Retinal pigment epithelial cell (primary cell): ENCODE measurements around the gene FABP1.

Experiments
- DNase-seq: peaks from one replicate; pipeline ENCODE4 v3.0.0-alpha.2; 2010; ENCODE audit warnings: low read depth
- H3K4me3 ChIP-seq: 2 replicates; pipeline ENCODE4 v1.5.1; 2011; ENCODE audit warnings: mild to moderate bottlenecking, low read length, control low read depth, moderate library complexity
- TF ChIP-seq, protein P1 (sequence below): conservative IDR thresholded peaks from 2 replicates; pipeline ENCODE4 v1.5.1; 2011; ENCODE audit warnings: low read depth, low read length, control low read depth, inconsistent platforms

The FABP1 gene

DNA sequence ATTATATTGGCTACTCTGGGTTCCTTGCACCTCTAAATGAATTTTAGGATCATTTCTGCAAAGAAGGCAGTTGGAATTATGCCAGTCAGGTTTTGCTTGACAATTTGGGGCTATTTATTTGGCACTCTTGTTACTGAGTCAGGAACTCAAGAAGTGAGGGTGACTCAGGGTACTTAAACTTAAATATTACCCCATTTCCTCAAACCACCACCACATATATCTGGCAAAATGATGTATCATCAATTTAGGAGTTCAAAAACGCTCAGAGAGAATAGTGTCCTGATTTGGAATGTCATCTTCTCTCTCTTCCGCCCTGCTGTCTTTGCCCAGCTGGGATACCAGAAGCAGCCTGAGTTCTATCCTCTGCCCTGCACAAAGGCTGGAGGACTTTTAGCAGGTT lies 39.9 kb upstream of the FABP1 start:
- H3K4me3 ChIP-seq = no peak overlapping the region
- TF ChIP-seq, protein P1, sequence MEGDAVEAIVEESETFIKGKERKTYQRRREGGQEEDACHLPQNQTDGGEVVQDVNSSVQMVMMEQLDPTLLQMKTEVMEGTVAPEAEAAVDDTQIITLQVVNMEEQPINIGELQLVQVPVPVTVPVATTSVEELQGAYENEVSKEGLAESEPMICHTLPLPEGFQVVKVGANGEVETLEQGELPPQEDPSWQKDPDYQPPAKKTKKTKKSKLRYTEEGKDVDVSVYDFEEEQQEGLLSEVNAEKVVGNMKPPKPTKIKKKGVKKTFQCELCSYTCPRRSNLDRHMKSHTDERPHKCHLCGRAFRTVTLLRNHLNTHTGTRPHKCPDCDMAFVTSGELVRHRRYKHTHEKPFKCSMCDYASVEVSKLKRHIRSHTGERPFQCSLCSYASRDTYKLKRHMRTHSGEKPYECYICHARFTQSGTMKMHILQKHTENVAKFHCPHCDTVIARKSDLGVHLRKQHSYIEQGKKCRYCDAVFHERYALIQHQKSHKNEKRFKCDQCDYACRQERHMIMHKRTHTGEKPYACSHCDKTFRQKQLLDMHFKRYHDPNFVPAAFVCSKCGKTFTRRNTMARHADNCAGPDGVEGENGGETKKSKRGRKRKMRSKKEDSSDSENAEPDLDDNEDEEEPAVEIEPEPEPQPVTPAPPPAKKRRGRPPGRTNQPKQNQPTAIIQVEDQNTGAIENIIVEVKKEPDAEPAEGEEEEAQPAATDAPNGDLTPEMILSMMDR = no peak
- DNase-seq = no peak

DNA sequence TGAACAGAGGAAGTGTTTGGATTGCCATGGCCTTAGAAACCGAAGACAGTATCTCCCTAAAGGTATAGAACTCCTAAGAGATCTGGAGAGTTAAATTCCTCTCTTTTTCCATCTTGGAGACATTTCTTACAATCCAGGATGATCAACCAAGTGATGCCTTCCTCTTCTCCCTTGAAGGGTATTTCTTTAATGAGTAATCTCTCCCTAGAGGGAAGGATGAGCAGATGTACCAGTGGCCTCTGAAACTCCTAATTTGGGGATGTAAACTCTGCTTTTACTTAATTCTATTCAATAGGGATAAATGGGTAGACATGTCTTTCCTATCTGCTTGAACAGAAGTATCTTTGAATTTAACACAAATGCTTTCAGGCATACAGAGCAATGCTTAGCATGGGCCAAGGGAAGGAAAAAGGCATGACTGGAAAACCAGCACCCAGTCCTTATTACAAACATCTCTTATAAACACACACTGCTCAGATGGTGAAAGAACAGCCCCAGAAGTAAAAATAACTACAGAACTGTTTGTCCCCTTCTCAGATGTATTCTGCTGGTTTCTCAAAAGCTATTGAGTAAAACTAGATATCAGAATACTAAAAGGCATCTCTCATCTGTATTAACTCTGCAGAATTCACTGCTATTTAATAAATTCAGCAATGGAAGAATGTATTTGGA lies 37.6 kb upstream of the FABP1 start:
- H3K4me3 ChIP-seq = no peak overlapping the region
- no peak for DNase-seq
- TF ChIP-seq, protein P1 = no peak

DNA sequence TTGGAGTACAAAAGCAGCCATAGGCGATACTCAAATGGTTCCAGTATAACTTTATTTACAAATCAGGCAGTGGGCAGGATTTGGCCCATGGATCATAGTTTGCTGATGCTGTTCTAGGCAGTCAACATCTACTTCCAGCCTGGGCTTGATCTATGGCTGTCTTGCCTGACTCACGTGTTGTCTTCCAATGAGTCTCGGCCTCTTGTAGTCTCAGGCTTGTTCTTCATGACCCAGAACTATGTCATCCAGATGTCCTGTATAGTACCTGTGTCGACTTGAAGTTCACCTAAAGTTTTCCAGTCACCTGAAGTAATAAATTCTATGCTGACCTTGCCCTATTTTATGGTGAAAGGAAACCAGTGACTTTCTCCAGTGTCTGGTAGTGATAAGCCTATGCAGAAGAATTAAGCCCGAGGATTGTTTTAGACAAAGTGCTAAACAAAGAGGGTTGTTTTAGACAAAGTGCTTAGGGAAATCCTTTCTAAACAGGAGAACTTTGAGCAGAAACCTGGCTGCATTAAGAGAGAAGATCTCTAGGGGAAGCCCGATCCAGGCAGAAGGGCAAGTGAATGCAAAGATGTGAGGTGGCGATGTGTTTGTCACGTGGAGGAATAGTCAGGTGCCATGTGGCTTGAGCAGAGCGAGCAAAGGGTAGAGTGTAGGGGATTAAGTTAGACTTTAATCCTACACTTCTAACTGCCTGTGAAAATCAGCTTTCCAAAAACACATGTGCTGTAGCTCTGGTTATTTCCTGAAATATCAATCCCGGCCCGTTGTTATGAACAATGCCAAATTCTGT lies 33.8 kb upstream of the FABP1 start:
- no peak for DNase-seq
- no peak overlapping the region for H3K4me3 ChIP-seq
- TF ChIP-seq, protein P1 = no peak

DNA sequence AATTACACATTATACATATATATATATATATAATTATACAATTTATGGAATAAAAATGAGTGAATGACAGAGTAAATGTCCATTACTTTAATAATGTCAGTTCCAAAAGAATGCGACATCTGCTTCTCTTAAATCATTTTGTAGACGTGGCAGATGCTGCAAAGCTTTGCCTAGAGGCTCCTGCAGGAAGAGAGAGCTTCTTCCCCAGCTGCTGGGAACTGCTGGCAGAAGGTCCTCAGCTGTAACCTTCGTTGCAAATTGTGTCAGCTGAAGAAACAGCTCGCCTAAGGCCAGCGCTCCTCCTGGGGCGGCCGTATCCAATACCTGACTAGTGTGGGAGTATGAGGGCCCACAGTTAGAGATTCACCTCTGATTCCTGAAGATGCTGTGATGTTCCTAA lies 32.7 kb upstream of the FABP1 start:
- no peak for DNase-seq
- TF ChIP-seq, protein P1 = no peak

DNA sequence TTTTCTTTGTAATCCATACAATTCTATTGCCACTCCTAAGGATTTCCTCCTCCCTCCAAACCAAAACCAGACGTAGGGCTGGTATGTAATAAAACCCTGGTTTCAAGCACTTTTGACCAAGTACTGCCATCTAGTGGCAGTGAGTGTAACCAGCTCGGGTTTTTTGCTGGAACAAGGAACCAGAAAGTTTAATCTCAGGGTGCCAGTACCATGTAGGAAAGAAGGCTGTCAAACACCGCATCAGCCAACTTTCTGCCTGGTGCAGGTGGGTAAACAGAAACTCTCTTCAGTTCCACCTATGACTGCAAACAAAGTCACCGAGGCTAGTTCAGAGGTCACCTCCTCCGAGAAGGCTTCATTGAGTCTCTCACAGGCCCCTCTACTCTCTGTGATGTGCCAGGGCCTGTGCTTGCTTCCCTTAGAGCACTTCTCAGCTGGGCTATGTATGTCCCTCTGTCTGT lies 32.1 kb upstream of the FABP1 start:
- H3K4me3 ChIP-seq = no peak overlapping the region
- TF ChIP-seq, protein P1 = peak; percentile 89
- peak; percentile 22 for DNase-seq

More for the DNA sequence above, 32.7 kb upstream of the FABP1 start:
- H3K4me3 ChIP-seq = no peak overlapping the region

DNA sequence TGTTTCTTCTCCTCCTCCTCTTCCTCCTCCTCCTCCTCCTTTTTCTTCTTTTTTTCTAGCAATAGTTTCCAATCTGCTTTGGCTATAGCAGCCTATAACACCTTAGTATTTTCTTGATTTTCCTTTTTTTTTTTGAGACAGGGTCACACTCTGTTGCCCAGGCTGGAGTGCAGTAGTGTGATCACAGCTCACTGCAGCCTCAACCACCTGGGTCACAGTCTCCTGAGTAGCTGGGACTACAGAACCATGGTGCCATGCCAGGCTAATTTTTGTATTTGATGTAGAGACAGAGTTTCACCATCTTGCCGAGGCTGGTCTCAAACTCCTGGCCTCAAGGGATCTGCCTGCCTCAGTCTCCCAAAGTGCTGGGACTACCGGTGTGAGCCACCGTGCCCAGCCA lies 31.6 kb upstream of the FABP1 start:
- DNase-seq = no peak
- TF ChIP-seq, protein P1 = no peak
- no peak overlapping the region for H3K4me3 ChIP-seq
